ENCODE results near the gene BNC2.

DNA sequence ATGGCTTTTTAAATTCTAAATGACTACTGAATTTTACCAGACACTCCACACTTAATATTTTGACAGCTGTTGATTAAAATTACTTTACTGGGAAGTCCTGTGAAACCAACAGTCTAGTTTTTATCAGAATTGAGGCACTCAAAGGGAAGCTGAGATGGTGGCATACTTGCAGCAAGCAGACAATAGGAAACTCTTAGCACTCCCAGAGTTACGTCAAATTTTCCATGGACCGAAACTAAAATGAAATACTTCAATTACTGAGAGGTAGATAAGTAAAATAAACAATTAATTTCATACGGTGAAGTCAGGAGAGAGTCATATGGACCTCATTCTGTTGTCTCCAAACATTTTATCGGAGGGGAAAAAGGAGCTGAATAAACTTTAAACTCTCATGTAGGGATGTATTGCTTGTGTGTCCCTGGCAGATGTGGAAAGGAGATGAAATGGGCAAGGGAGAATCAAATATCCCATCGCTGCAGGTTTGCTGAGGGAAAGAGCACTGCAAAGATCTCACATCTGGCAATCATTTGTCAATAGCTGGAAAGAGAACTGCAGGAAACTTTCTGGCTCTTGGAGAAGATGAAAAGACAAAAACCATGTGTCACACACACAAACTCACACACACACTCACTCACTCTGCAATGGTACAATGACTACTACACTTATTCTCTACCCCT is 189.4 kb downstream of the BNC2 start:
- TF ChIP-seq, protein P1, sequence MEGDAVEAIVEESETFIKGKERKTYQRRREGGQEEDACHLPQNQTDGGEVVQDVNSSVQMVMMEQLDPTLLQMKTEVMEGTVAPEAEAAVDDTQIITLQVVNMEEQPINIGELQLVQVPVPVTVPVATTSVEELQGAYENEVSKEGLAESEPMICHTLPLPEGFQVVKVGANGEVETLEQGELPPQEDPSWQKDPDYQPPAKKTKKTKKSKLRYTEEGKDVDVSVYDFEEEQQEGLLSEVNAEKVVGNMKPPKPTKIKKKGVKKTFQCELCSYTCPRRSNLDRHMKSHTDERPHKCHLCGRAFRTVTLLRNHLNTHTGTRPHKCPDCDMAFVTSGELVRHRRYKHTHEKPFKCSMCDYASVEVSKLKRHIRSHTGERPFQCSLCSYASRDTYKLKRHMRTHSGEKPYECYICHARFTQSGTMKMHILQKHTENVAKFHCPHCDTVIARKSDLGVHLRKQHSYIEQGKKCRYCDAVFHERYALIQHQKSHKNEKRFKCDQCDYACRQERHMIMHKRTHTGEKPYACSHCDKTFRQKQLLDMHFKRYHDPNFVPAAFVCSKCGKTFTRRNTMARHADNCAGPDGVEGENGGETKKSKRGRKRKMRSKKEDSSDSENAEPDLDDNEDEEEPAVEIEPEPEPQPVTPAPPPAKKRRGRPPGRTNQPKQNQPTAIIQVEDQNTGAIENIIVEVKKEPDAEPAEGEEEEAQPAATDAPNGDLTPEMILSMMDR (IDR thresholded peaks at IDR 0.05; ENCODE audit: low read length), result no peak
- no peak for TF ChIP-seq EZH2 (optimal IDR thresholded peaks at IDR 0.05; ENCODE audit: low read depth, low read length)

Data from MM.1S (cell line).